GM23338 (cell line): ENCODE data around the gene ATP23. TPM values are rescaled to one million over a fixed set of nuclear protein-coding genes. Genes with fewer than 3 reads are reported as not detected.

Experiments used
- ATAC-seq: fragments of 200-7000 bp; cut with Tn5 transposase; 3 replicates; pipeline ENCODE4 v1.9.1; 2020
- DNase-seq: peaks from one replicate; pipeline ENCODE4 v3.0.0-alpha.2; 2015; ENCODE audit warnings: low spot score
- H2AFZ ChIP-seq: fragments of 200-600 bp; sonication (generic); 2 replicates; pipeline ENCODE4 v1.8.0; 2016; ENCODE audit warnings: antibody characterized with exemption, mild to moderate bottlenecking, moderate library complexity
- H3F3A ChIP-seq: fragments of 200-600 bp; sonication (generic); replicated peaks from 2 replicates; pipeline ENCODE4 v1.8.0; 2017; ENCODE audit warnings: antibody characterized with exemption, mixed run types, low read depth
- H3K27ac ChIP-seq: fragments of 200-600 bp; sonication (generic); 2 replicates; pipeline ENCODE4 v1.6.1; 2016; ENCODE audit warnings: low read depth
- H3K27me3 ChIP-seq: fragments of 200-600 bp; sonication (generic); 2 replicates; pipeline ENCODE4 v1.8.0; 2016; ENCODE audit warnings: mild to moderate bottlenecking, mixed run types, moderate library complexity; ENCODE audit not compliant: insufficient read depth
- H3K36me3 ChIP-seq: fragments of 200-600 bp; sonication (generic); 2 replicates; pipeline ENCODE4 v1.8.0; 2016; ENCODE audit warnings: mild to moderate bottlenecking; ENCODE audit not compliant: insufficient read depth
- H3K4me1 ChIP-seq: fragments of 200-600 bp; sonication (generic); 2 replicates; pipeline ENCODE4 v1.8.0; 2016; ENCODE audit warnings: mild to moderate bottlenecking, moderate library complexity; ENCODE audit not compliant: insufficient read depth
- H3K4me2 ChIP-seq: fragments of 200-600 bp; sonication (generic); 2 replicates; pipeline ENCODE4 v1.7.1; 2017; ENCODE audit warnings: mixed run types
- H3K4me3 ChIP-seq: fragments of 200-600 bp; sonication (generic); 2 replicates; pipeline ENCODE4 v1.6.1; 2016; ENCODE audit warnings: mixed run types
- H3K79me2 ChIP-seq: fragments of 200-600 bp; sonication (generic); replicated peaks from 2 replicates; pipeline ENCODE4 v1.8.0; 2017; ENCODE audit warnings: mild to moderate bottlenecking; ENCODE audit not compliant: insufficient read depth
- H3K9me2 ChIP-seq: fragments of 200-600 bp; sonication (generic); 2 replicates; pipeline ENCODE4 v1.8.0; 2017; ENCODE audit not compliant: insufficient read depth
- H4K20me1 ChIP-seq: fragments of 200-600 bp; sonication (generic); replicated peaks from 2 replicates; pipeline ENCODE4 v1.8.0; 2017; ENCODE audit warnings: mild to moderate bottlenecking; ENCODE audit not compliant: insufficient read depth
- H3K27ac Mint-ChIP-seq: 2 replicates; pipeline ENCODE4 v1.8.0; 2020; ENCODE audit warnings: inconsistent platforms, mild to moderate bottlenecking, moderate library complexity, mixed read lengths
- H3K27me3 Mint-ChIP-seq: 3 replicates; pipeline ENCODE4 v1.8.0; 2022; ENCODE audit warnings: low read depth, mild to moderate bottlenecking, moderate library complexity, mixed read lengths, inconsistent platforms; ENCODE audit not compliant: insufficient read depth, poor library complexity
- H3K36me3 Mint-ChIP-seq: 3 replicates; pipeline ENCODE4 v1.8.0; 2021; ENCODE audit warnings: low read depth, mild to moderate bottlenecking, inconsistent platforms, moderate library complexity, mixed read lengths
- H3K4me1 Mint-ChIP-seq: 3 replicates; pipeline ENCODE4 v1.8.0; 2020; ENCODE audit warnings: mild to moderate bottlenecking, inconsistent platforms, mixed read lengths
- H3K4me3 Mint-ChIP-seq: 3 replicates; pipeline ENCODE4 v1.8.0; 2021; ENCODE audit warnings: moderate library complexity, mild to moderate bottlenecking, inconsistent platforms, mixed read lengths
- H3K9me3 Mint-ChIP-seq: 3 replicates; pipeline ENCODE4 v1.8.0; 2020; ENCODE audit warnings: moderate library complexity, mild to moderate bottlenecking, inconsistent platforms, mixed read lengths
- CREB1 ChIP-seq: fragments of 250-450 bp; sonication (Bioruptor Pico); IDR thresholded peaks from 2 replicates; pipeline ENCODE4 v1.5.0; 2020; ENCODE audit warnings: low read depth, mild to moderate bottlenecking, moderate library complexity
- ETS1 ChIP-seq: IDR thresholded peaks from 2 replicates; pipeline ENCODE4 v1.6.1; 2016; ENCODE audit warnings: antibody characterized with exemption
- EZH2 ChIP-seq: fragments of 200-600 bp; sonication (generic); IDR thresholded peaks from one replicate; pipeline ENCODE4 v1.8.0; 2017; ENCODE audit warnings: antibody characterized with exemption, mild to moderate bottlenecking, low read depth; ENCODE audit not compliant: unreplicated experiment
- EZH2phosphoT487 ChIP-seq: fragments of 200-600 bp; sonication (generic); IDR thresholded peaks from one replicate; pipeline ENCODE4 v1.8.1; 2018; ENCODE audit warnings: antibody characterized with exemption; ENCODE audit not compliant: unreplicated experiment
- JUNB ChIP-seq: IDR thresholded peaks from one replicate; pipeline ENCODE4 v1.6.1; 2016; ENCODE audit warnings: antibody characterized with exemption; ENCODE audit not compliant: unreplicated experiment
- NANOG ChIP-seq: IDR thresholded peaks from 2 replicates; pipeline ENCODE4 v1.6.1; 2016; ENCODE audit warnings: antibody characterized with exemption, borderline replicate concordance
- POLR2AphosphoS5 ChIP-seq: IDR thresholded peaks from 2 replicates; pipeline ENCODE4 v1.6.1; 2016; ENCODE audit warnings: antibody characterized with exemption, low read depth
- REST ChIP-seq: IDR thresholded peaks from one replicate; pipeline ENCODE4 v1.6.1; 2018; ENCODE audit warnings: antibody characterized with exemption; ENCODE audit not compliant: unreplicated experiment
- STAT1 ChIP-seq: IDR thresholded peaks from one replicate; pipeline ENCODE4 v1.6.1; 2016; ENCODE audit warnings: antibody characterized with exemption; ENCODE audit not compliant: unreplicated experiment
- ZNF114 ChIP-seq: fragments of 250-450 bp; sonication (Bioruptor Pico); IDR thresholded peaks from 2 replicates; pipeline ENCODE4 v1.5.0; 2020; ENCODE audit warnings: mild to moderate bottlenecking, moderate library complexity
- ZNF331 ChIP-seq: fragments of 250-450 bp; sonication (Bioruptor Pico); IDR thresholded peaks from 2 replicates; pipeline ENCODE4 v1.5.0; 2020; ENCODE audit warnings: low read depth, mild to moderate bottlenecking, moderate library complexity
- ZNF462 ChIP-seq: fragments of 250-450 bp; sonication (Bioruptor Pico); IDR thresholded peaks from 2 replicates; pipeline ENCODE4 v1.5.0; 2020; ENCODE audit warnings: mild to moderate bottlenecking, moderate library complexity
- polyA plus RNA-seq: library from polyadenylated mRNA; unstranded; fragments of >200 nt; fragmentation: Nextera tagmentation; extraction: Ambion mirVana; gene quantifications from 2 replicates; pipeline ENCODE4 v1.2.1, GENCODE V29; 2016
- total RNA-seq: library from RNA; depleted of rRNA; stranded (reverse); fragments of >200 nt; shearing (Covaris generic); gene quantifications from 2 replicates; pipeline ENCODE4 v1.2.3, GENCODE V29; 2014
- TF ChIP-seq, protein P1 (sequence below), 2 experiments: fragments of 200-600 bp in 1 of 2; sonication (generic) in 1 of 2; conservative IDR thresholded peaks; 2 replicates each; pipeline versions ENCODE4 v1.5.1 to v1.6.1; 2016 to 2017; ENCODE audit warnings: antibody characterized with exemption in 2 of 2, low read depth in 2 of 2, mild to moderate bottlenecking in 2 of 2, moderate library complexity in 1 of 2

Gene ATP23
- total and polyA plus RNA-seq, 2 experiments from 2014 or later = 14.7 to 21.0 TPM

GRCh38 chr12:57998251-57998650, 56.9 kb downstream of the ATP23 start:
- Histone ChIP-seq H3K4me1 (no peaks in the 10 kb centered on the region), H3F3A (no peaks in the 10 kb centered on the region), H3K27me3 (no peaks in the 10 kb centered on the region), H3K36me3 (peaks cover 9% of the 10 kb centered on the region; the same call in 1 of the 2 replicates), H4K20me1 (no peaks in the 10 kb centered on the region), H3K27ac (no peak overlapping the region), H3K4me3 (no peak overlapping the region), H3K9me2 (no peaks in the 10 kb centered on the region; the same call in none of the 2 replicates), H3K4me2 (no peak overlapping the region), H3K79me2 (no peaks in the 10 kb centered on the region), H2AFZ (no peak overlapping the region)
- Mint-ChIP-seq H3K9me3 (peaks cover 53% of the 10 kb centered on the region), H3K4me1 (no peaks in the 10 kb centered on the region), H3K4me3 (no peak overlapping the region), H3K27ac (no peak overlapping the region), H3K36me3 (peaks cover 19% of the 10 kb centered on the region), H3K27me3 (peaks cover 2% of the 10 kb centered on the region)
- TF ChIP-seq ZNF114 (CRISPR knock-in tag) = no peak
- TF ChIP-seq EZH2 = no peak
- no peak for TF ChIP-seq ETS1
- TF ChIP-seq REST = no peak
- no peak for TF ChIP-seq ZNF462 (CRISPR knock-in tag)
- no peak for TF ChIP-seq JUNB
- TF ChIP-seq POLR2AphosphoS5 = no peak
- TF ChIP-seq CREB1 (CRISPR knock-in tag) = no peak
- TF ChIP-seq, protein P1, sequence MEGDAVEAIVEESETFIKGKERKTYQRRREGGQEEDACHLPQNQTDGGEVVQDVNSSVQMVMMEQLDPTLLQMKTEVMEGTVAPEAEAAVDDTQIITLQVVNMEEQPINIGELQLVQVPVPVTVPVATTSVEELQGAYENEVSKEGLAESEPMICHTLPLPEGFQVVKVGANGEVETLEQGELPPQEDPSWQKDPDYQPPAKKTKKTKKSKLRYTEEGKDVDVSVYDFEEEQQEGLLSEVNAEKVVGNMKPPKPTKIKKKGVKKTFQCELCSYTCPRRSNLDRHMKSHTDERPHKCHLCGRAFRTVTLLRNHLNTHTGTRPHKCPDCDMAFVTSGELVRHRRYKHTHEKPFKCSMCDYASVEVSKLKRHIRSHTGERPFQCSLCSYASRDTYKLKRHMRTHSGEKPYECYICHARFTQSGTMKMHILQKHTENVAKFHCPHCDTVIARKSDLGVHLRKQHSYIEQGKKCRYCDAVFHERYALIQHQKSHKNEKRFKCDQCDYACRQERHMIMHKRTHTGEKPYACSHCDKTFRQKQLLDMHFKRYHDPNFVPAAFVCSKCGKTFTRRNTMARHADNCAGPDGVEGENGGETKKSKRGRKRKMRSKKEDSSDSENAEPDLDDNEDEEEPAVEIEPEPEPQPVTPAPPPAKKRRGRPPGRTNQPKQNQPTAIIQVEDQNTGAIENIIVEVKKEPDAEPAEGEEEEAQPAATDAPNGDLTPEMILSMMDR (conservative IDR thresholded peaks at IDR 0.05; ENCODE audit: low read depth in 2 of 2) = no peak
- TF ChIP-seq STAT1 = no peak
- no peak for TF ChIP-seq EZH2phosphoT487
- TF ChIP-seq ZNF331 = no peak
- no peak for TF ChIP-seq NANOG
- DNase-seq (no peak), ATAC-seq (no peak)
